ENCODE results near the gene SAP30.
A peak's percentile ranks its signal among the peaks of the same experiment; 100 is the strongest.

The SAP30 gene

DNA sequence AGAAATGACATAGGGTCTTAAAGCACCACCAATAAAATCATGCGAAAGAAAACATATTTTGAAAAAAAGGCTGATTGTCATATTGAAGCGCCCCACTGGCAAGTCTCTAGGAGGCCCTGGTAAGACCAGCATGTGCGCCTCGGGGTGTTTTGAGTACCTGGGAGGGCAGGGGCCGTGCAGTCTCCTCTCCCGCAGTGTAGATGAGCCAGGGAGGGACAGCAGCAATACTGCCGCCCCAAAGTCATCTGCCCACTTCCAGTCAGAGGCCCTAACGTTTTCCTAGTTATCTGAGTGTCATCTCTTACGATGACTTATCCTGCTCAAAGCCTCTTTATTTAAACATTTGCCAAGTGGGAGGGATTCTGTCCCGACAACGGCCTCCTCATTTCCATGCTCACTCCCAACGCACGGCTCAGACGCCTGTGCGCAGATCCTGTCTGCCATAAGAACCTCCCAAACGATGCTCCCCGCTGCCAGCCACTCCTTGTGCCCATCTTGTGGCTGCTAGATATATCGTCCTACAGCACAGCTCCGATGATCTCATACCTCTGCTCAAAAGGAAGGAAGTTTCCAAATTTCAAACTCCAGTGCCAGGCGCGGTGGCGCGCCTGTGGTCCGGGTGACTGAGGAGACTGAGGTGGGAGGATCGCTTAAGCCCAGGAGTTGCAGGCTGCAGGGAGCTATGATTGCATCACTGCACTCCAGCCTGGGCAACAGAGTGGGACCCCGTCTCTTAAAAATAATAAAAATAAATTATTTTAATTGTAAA, 45.3 kb downstream of the SAP30 start:
- no peak for DNase-seq (ENCODE audit: low spot score)

- no peak for DNase-seq (ENCODE audit: low spot score)
Measured at GRCh38 chr4:173417833-173418232, 47.1 kb downstream of the SAP30 start.

- no peak for DNase-seq (ENCODE audit: low spot score)
Measured at GRCh38 chr4:173418639-173419038, 47.9 kb downstream of the SAP30 start.

DNA sequence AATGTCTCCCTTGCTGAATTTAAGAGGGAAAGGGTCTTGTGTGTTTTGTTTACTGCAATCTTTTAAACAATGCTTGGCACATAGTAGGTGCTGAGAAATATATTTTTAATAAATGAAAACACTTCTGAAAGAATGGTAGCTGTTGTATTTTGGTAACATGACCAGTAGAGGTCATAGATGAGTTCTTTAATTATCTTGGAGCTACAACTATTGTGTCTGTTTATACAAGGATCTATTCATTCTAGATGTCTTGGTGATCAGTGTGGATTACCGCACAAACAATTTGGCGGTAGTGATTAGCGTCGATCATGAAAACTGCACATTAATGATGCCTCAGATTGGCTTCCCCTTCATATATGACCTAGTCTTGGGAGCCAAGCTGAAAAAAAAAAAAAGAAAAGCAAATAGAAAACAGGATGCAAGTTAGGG, 49.6 kb downstream of the SAP30 start:
- peak; percentile 22 for DNase-seq (ENCODE audit: low spot score)

- DNase-seq (ENCODE audit: low spot score) = no peak
Measured at GRCh38 chr4:173420801-173421200, 50.0 kb downstream of the SAP30 start.

GRCh38 chr4:173424899-173425805, 54.4 kb downstream of the SAP30 start:
- peak; percentile 49 for DNase-seq (ENCODE audit: low spot score)

DNA sequence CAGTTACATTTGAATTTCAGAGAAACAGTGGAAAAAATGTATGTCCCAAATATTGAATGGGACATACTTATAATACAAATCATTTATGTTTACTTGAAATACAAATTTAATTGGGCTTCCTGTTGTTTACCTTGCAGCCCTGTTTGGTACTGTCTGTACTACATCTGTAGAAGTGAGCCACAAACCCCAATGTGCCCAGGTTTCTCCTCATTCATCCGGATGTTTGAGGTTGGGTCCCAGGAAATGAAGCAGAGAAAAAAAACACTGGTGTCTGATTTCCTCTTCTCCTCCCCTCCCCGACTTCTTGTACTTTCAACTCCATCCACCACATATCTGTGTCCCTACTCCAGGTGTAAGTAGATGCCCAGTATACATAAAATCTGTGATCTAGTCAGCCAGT, 55.3 kb downstream of the SAP30 start:
- no peak for DNase-seq (ENCODE audit: low spot score)
